NCI-H446 (cell line): ENCODE data around the gene CACNG7.

ENCODE experiments used
- DNase-seq, 2 experiments: peaks; one replicate each; lab custom pipeline; 2025; lab: John Stamatoyannopoulos, UW

The CACNG7 gene

GRCh38 chr19:53983457-53984289, 74.6 kb downstream of the CACNG7 start:
- no peak for DNase-seq

DNA sequence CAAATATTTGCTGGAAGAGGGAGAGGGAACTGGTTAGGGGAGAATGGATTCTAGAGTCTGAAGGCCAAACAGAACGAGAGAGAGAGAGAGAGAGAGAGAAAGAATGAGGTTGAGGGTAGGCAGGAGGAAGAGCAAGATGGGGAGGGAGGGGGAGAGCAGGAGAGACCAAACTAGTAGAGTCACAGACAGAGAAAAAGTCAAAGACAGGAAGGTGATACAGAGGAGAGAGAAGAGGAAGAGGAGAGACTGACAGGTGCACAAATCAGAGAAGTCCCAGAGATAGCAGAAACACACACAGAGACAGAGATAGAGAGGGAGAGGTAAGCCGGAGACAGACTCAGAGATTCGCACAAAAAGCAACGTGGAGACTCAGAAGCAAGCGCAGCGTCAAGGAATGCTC, 76.8 kb downstream of the CACNG7 start:
- DNase-seq: no peak

DNA sequence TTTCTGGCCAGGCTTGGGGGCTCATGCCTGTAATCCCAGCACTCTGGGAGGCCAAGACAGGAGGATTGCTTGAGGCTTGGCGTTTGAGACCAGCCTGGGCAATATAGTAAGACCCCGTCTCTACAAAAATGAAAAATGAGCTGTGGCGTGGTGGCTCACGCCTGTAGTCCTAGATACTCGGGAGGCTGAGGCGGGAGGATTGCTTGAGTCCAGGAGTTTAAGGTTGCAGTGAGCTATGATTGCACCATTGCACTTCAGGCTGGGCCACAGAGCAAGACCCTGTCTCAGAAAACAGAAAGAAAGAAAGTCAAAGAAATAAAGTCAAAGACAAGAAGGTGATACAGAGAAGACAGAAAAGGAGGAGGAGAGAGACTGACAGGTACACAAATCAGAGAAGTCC, 79.9 kb downstream of the CACNG7 start:
- no peak for DNase-seq

DNA sequence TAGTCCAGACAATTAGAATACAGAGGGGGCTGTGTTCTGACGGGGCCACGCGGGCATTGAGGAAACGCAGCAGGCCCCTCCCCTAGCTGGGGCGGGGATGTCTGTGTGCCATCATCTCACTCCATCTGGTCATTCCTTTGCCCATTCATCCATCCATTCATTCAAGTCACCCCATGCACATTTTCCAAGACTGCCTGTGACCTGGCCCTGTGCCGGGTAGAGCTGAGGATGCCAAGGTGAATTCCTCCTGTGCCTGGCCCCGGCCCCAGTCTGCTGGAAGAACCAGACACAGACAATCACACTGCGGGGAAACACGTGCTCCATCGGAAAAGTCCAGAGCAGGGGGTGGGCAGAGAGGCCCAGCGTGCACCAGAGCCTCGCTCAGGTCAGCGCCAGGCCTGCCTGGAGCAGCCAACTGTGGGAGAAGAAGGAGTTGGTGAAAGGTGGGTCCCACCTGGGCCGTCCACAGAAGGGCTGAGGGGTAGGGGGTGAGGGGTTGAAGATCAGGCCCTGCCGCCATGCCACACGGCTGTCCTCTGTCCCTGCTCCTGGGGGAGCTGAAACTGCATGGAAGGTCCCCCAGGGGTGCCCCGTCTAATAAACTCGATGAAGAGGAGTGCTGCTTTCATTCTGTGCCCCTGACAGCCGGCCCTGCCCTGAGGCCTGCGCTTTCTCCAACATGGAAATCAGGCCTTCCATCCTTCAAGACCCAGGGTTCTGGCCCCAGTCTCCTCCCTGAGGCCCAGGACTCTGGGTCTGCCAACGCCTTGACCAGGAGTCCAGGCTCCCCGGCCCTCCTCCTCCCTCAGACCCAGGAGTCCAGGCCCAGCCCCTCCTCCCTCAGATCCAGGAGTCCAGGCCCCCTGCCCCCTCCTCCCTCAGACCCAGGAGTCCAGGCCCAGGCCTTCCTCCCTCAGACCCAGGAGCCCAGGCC, 80.8 kb downstream of the CACNG7 start:
- DNase-seq: no peak

- DNase-seq: no peak
Observed at GRCh38 chr19:53991224-53992113, 82.4 kb downstream of the CACNG7 start, which contains the start of gene CACNG6. CACNG6 (plus strand) TSS chr19:53991637; CDS start chr19:53992878, 1,241 bp downstream.

- no peak for DNase-seq
Observed at GRCh38 chr19:53992211-53992610, 83.1 kb downstream of the CACNG7 start.

GRCh38 chr19:53992815-53993214, 83.7 kb downstream of the CACNG7 start:
- no peak for DNase-seq

DNA sequence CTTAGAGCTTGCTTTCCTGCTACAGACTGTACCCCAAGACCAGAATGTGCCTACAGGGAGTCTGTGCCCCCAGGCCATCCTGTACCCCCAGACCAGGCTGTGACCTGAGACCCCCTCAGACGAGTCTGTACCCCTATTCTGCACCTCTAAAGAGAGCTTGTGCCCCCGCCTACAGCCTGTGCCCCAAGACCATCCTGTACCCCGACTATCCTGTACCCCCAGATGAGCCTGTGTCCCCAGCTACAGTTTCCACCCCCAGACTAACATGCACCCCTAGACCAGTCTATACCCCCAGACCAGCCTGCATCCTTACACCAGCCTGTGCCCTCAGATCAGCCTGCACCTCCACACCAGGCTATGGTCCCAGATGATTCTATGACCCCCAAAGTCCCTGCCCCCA, 84.4 kb downstream of the CACNG7 start:
- no peak for DNase-seq
